ENCODE results near the gene ZC3H7B. TPM values are rescaled to one million over a fixed set of nuclear protein-coding genes. Genes with fewer than 3 reads are reported as not detected.
A peak's percentile ranks its signal among the peaks of the same experiment; 100 is the strongest.

ZC3H7B gene
- total RNA-seq, 2 experiments from 2014 or later, result 41.7 to 42.1 TPM

DNA sequence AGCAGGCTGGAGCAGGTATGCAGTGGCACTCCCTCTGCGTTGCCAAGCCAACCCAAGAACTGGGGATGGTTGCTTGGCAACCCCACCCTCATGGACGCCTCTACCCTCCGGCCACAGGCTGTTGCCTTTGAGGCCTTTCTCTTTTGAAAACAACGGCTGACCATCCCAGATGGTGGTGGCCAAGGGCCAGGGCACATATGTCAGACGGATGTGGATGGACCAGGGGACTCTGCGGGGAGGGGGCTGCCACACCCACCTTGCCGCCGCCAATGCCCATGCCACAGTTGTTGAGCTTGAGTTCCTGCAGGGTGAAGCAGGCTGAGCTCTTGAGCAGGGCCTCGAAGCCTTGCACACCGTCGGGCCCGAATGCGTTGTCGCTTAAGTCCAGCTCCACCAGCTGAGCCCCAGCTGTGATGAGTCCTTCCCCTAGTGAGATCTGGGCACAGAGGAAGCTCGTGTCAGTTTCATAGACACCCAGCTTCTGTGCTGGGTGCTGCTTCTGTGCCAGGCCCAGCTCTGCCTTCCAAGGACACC is 36.9 kb upstream of the ZC3H7B start:
- Mint-ChIP-seq H3K27me3 (no peaks in the 10 kb centered on the region), H3K4me1 (peaks cover 1% of the 10 kb centered on the region), H3K4me3 (no peak overlapping the region), H3K27ac (no peak overlapping the region), H3K9me3 (no peaks in the 10 kb centered on the region), H3K36me3 (ENCODE audit: low read depth) (peaks cover 76% of the 10 kb centered on the region)
- ChIA-PET POLR2A (interaction anchor here (1.0 to 2.4 kb wide), 3 partner anchors 11 to 39 kb away, joined by 3 to 11 read pairs (median 7); partner anchors contain the start of gene RANGAP1), CTCF (interaction anchor here (1.2 kb wide), 1 partner anchor 26 kb away, joined by 3 read pairs; no protein-coding TSS in a partner anchor)
- no peak for DNase-seq

DNA sequence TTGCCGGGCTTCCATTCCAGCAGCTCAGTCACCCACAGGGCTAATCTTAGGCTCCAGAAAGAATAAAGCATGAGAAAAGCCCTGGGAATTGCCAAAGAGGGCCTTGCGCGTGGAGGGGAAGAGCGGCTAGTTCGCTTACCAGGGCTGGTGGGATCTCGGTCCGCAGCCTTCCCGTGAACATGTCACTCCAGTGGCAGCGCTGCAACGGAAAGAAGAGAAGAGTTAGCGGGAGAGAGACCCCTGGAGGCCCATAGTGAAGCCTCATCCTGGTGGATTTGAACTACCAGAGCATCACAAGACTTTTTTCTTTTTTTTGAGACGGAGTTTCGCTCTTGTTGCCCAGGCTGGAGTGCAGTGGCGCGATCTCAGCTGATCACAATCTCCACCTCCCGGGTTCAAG is 33.4 kb upstream of the ZC3H7B start:
- DNase-seq, result no peak
- Mint-ChIP-seq H3K27ac (no peak overlapping the region), H3K4me1 (peaks cover 1% of the 10 kb centered on the region), H3K27me3 (no peaks in the 10 kb centered on the region), H3K36me3 (ENCODE audit: low read depth) (peaks cover 70% of the 10 kb centered on the region), H3K9me3 (no peaks in the 10 kb centered on the region), H3K4me3 (no peak overlapping the region)
- CTCF ChIA-PET, result no interaction called here
- POLR2A ChIA-PET, result no interaction called here

DNA sequence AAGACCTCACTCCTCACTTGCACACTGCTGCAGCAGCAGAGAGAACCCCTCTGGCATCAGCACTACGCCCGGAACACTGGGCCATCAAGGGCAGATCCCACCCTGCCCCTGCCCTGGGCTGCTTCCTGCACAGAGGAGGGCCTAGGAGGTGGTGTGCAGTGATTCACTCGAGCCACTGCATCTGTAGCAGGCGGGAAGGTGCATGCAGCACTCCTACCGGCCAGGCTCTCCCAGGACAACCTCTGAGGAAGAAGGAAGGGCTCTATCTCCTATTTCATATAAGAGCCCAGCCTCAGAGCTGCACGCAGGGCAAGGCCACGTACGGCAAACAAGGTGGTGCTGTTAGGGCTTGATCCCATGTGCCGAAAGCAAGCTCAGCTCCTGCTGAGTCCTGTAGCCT is 29.5 kb upstream of the ZC3H7B start:
- H3K4me1 Mint-ChIP-seq, result no peaks in the 10 kb centered on the region
- H3K27ac Mint-ChIP-seq, result no peak overlapping the region
- POLR2A ChIA-PET, result no interaction called here
- H3K27me3 Mint-ChIP-seq, result no peaks in the 10 kb centered on the region
- no peak overlapping the region for H3K4me3 Mint-ChIP-seq
- CTCF ChIA-PET, result interaction anchor here (1.3 kb wide), 1 partner anchor 34 kb away, joined by 3 read pairs; no protein-coding TSS in a partner anchor
- H3K9me3 Mint-ChIP-seq, result no peaks in the 10 kb centered on the region
- peaks cover 67% of the 10 kb centered on the region for H3K36me3 Mint-ChIP-seq (ENCODE audit: low read depth)
- DNase-seq, result no peak

DNA sequence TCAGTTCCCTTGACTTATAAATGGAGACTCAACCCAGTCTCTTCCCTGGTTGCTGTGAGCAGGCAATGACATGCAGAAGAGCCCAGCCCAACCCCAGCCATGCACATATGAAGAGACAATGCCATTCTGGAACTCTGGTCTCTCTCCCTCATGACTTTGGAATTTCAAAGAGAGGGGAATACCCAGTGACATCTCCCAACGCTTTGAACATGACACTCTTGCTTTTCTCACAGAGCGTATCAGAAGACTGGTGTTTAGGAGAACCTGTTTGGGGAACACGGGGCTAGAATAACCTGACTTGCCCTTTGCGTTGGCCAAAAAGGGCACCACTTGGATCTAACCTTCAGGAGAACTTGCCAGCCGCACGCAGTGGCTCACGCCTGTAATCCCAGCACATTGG is 28.2 kb upstream of the ZC3H7B start:
- Mint-ChIP-seq H3K9me3 (no peaks in the 10 kb centered on the region), H3K36me3 (ENCODE audit: low read depth) (peaks cover 69% of the 10 kb centered on the region), H3K4me3 (no peak overlapping the region), H3K27me3 (no peaks in the 10 kb centered on the region), H3K4me1 (no peaks in the 10 kb centered on the region), H3K27ac (no peak overlapping the region)
- CTCF ChIA-PET, result no interaction called here
- DNase-seq, result no peak
- POLR2A ChIA-PET, result no interaction called here

DNA sequence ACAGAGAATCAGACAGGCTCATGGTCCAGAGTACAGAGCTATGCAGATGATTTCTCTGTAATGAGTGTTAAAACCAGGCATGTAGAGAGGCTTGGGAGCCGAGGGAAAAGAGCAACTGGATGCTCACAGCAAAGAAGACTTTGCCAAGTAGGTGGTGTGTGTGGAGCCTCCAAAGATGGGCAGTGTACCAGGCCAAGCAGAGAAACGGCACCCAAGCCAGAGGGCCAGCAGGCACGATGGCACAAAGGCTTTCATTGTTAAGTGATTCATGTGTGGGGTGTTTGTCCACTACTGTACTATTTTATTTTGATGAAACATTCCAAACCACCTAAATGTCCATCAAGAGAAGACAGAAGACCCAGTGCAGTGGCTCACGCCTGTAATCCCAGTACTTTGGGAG is 26.5 kb upstream of the ZC3H7B start:
- H3K36me3 Mint-ChIP-seq (ENCODE audit: low read depth), result peaks cover 69% of the 10 kb centered on the region
- ChIA-PET CTCF (no interaction called here), POLR2A (interaction anchor here (0.9 to 3.4 kb wide), 3 partner anchors 10 to 11 kb away, joined by 4 to 11 read pairs (median 5); partner anchors contain the start of gene RANGAP1)
- no peak overlapping the region for H3K4me3 Mint-ChIP-seq
- DNase-seq, result no peak
- H3K4me1 Mint-ChIP-seq, result no peaks in the 10 kb centered on the region
- H3K27me3 Mint-ChIP-seq, result no peaks in the 10 kb centered on the region
- H3K27ac Mint-ChIP-seq, result no peak overlapping the region
- H3K9me3 Mint-ChIP-seq, result no peaks in the 10 kb centered on the region

DNA sequence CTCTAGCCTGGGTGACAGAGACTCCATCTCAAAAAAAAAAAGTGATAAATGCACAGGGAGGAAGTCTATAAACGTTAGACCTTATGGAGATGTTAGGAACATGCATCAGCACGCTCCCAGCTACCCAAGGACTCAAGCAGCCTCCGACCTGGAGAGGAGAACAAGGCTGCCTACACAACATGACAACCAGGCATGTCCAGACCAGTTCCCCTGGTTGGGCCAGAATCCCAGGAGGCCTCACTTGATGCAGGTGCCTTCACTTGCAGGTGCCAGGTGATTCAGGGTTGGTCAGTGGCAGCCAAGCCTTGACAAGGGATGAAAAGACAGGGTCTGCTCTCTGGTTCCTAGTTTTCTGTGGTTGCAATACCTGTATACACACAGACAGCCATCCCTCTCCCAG is 21.3 kb upstream of the ZC3H7B start:
- no peak overlapping the region for H3K27ac Mint-ChIP-seq
- H3K9me3 Mint-ChIP-seq, result no peaks in the 10 kb centered on the region
- no peaks in the 10 kb centered on the region for H3K27me3 Mint-ChIP-seq
- ChIA-PET CTCF (no interaction called here), POLR2A (no interaction called here)
- no peak overlapping the region for H3K4me3 Mint-ChIP-seq
- peaks cover 64% of the 10 kb centered on the region for H3K36me3 Mint-ChIP-seq (ENCODE audit: low read depth)
- DNase-seq, result no peak
- peaks cover 29% of the 10 kb centered on the region for H3K4me1 Mint-ChIP-seq

DNA sequence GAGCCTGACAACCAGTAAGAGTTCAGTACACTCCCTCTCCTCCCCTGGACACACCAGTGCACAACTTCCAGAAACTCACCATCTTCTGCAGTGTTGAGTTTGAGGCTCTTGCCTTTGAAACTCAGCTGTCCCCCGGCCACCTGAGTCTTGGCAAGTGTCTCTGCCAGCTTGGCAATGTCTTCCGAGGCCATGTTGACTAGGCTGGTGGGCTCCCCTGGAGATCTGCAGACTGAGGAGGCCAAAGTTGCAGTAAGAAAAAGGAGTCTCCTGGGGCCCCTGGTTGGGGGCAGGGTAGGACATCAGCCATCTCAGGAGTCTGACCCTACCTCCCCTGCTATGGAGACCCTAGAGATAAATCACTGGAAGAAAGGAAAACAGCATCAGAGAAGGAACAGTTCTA is 20.5 kb upstream of the ZC3H7B start:
- ChIA-PET POLR2A (no interaction called here), CTCF (interaction anchor here (0.7 kb wide), 1 partner anchor 306 kb away, joined by 3 read pairs; no protein-coding TSS in a partner anchor)
- Mint-ChIP-seq H3K9me3 (no peaks in the 10 kb centered on the region), H3K27me3 (no peaks in the 10 kb centered on the region), H3K27ac (no peak overlapping the region), H3K36me3 (ENCODE audit: low read depth) (peaks cover 64% of the 10 kb centered on the region), H3K4me1 (peaks cover 31% of the 10 kb centered on the region), H3K4me3 (no peak overlapping the region)
- DNase-seq, result no peak

DNA sequence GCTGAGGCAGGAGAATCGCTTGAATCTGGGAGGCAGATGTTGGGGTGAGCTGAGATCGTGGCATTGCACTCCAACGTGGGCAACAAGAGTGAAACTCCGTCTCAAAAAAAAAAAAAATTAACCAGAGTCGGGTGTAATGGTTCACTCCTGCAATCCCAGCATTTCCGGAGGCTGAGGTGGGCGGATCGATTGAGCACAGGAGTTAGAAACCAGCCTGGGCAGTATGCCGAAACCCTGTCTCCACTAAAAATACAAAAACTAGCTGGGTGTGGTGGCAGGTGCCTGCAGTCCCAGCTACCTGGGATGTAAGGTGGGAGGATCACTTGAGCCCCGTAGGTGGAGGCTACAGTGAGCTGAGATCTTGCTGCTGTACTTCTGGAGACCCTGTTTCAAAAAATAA is 16.9 kb upstream of the ZC3H7B start:
- Mint-ChIP-seq H3K4me3 (peak overlapping the region; percentile 94), H3K4me1 (peaks cover 46% of the 10 kb centered on the region), H3K36me3 (ENCODE audit: low read depth) (peaks cover 35% of the 10 kb centered on the region), H3K27ac (peak overlapping the region; percentile 99), H3K9me3 (no peaks in the 10 kb centered on the region), H3K27me3 (no peaks in the 10 kb centered on the region)
- DNase-seq, result no peak
- CTCF ChIA-PET, result interaction anchor here (0.7 to 1.4 kb wide), 3 partner anchors 17 to 362 kb away, joined by 3 to 4 read pairs (median 4); partner anchors contain the start of gene ZC3H7B
- POLR2A ChIA-PET, result interaction anchor here (0.6 to 6.8 kb wide), 9 partner anchors 10 to 333 kb away, joined by 3 to 117 read pairs (median 5); partner anchors contain the start of genes RBX1, TOB2 and ZC3H7B

DNA sequence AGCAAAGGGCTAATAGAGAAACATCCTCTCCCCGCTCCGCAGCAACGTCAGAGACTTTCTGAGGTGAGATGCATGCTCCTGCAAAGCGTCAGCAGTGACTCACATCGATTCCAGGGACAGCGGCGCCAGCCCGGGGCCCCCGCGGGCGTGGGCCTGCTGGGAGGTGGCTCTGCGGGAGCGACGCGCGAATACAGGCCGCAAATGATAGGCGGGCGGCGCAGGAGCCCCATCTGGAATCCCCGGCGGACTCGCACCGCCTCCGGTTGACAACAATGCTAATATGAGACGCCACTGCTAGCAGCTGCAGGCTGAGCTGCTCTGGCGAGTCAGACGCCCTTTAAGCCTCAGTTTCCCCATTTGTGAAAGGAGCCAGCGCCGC is 15.9 kb upstream of the ZC3H7B start:
- ChIA-PET CTCF (interaction anchor here (1.1 to 2.2 kb wide), 2 partner anchors 19 to 48 kb away, joined by 3 to 10 read pairs; no protein-coding TSS in a partner anchor), POLR2A (interaction anchor here (0.8 to 6.8 kb wide), 22 partner anchors 11 to 805 kb away, joined by 3 to 117 read pairs (median 6); partner anchors contain the start of genes DESI1, NDUFA6, RBX1 and ST13)
- no peaks in the 10 kb centered on the region for H3K9me3 Mint-ChIP-seq
- no peaks in the 10 kb centered on the region for H3K27me3 Mint-ChIP-seq
- peaks cover 46% of the 10 kb centered on the region for H3K4me1 Mint-ChIP-seq
- peaks cover 28% of the 10 kb centered on the region for H3K36me3 Mint-ChIP-seq (ENCODE audit: low read depth)
- H3K27ac Mint-ChIP-seq, result peak overlapping the region; percentile 99
- H3K4me3 Mint-ChIP-seq, result peak overlapping the region; percentile 94
- DNase-seq, result peak; percentile 89

DNA sequence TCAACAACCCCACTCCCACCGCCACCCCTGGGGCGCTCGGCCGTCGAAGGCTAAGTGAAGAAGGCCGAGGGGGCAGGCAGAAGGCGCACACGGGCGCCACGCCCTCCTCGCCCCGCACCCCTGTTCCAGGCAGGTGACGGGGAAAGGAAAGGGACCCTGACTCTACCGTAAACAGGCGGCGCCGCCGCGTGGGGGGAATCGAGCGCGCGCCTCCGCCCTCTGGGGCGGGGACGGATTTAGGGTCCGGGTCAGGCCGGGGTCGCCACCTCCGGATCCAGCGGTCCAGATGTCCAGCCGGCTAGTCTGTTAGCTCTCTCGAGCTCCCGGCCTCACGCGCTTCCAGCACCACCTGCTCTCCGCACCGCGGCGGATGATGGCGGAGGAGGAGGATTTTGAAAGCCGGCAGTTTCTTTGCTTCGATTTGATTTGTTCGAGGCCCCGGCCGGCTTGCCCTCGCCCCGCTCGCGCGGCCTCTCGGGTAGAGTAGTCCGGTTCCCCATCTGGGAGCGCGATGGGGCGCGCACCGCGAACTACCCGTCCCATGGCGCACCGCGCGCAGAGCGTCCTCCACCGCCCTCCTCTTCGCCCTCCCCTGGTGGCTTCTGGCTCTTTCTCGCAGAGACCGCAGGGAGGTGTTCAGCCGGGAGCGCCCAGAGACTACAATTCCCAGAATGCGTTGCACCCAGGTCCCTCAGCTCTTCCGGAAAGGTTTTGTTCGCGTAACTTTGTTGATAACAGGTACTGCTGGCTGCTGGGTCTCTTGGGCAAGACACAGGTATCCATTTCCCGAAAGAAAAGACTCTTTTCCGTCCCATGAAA is 15.3 kb upstream of the ZC3H7B start, which contains the start of gene RANGAP1:
Gene RANGAP1, minus strand, starts transcription at position 368 of the 819 bp plus-strand sequence. CDS start 5,143 bp downstream, outside the sequence.
- Mint-ChIP-seq H3K4me3 (peak within 1 kb of the TSS; percentile 94), H3K36me3 (ENCODE audit: low read depth) (peaks cover 22% of the 10 kb centered on the region), H3K27ac (peak within 1 kb of the TSS; percentile 99), H3K9me3 (no peaks in the 10 kb centered on the region), H3K27me3 (no peaks in the 10 kb centered on the region), H3K4me1 (peaks cover 41% of the 10 kb centered on the region)
- ChIA-PET CTCF (interaction anchor here (0.9 to 2.5 kb wide), 4 partner anchors 15 to 48 kb away, joined by 3 to 11 read pairs (median 6); partner anchors contain the start of gene ZC3H7B), POLR2A (interaction anchor here (0.6 to 6.8 kb wide), 28 partner anchors 11 to 804 kb away, joined by 3 to 117 read pairs (median 6); partner anchors contain the start of genes ACO2, DESI1, MRTFA and NDUFA6)
- peak; percentile 99 for DNase-seq

DNA sequence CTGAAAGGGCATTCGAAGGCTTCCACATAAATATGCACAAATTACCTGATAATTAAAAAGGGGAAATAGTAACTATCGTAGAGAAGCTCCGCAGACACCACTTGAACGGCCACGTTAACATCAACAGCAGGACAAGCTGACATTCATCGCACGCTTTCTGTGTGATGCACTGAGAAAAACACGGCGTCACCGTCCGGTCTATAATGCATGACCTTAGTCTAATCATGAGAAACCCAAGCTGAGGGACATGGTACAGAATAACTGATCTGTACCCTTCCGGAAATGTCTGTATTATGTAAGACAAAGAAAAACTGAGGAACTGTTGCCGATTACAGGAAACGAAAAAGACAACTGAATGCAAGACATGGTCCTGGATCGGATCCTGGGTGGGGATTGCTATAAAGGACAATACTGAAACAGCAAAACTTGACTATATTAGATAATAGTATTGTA is 14.7 kb upstream of the ZC3H7B start:
- H3K27ac Mint-ChIP-seq, result peak overlapping the region; percentile 99
- DNase-seq, result peak; percentile 60
- peaks cover 22% of the 10 kb centered on the region for H3K36me3 Mint-ChIP-seq (ENCODE audit: low read depth)
- H3K4me1 Mint-ChIP-seq, result peaks cover 38% of the 10 kb centered on the region
- no peaks in the 10 kb centered on the region for H3K27me3 Mint-ChIP-seq
- no peaks in the 10 kb centered on the region for H3K9me3 Mint-ChIP-seq
- H3K4me3 Mint-ChIP-seq, result peak overlapping the region; percentile 94
- CTCF ChIA-PET, result interaction anchor here (0.9 to 2.5 kb wide), 4 partner anchors 15 to 49 kb away, joined by 3 to 11 read pairs (median 6); partner anchors contain the start of gene ZC3H7B
- POLR2A ChIA-PET, result interaction anchor here (0.6 to 6.8 kb wide), 24 partner anchors 10 to 804 kb away, joined by 3 to 117 read pairs (median 6); partner anchors contain the start of genes ACO2, DESI1, MRTFA and NDUFA6

DNA sequence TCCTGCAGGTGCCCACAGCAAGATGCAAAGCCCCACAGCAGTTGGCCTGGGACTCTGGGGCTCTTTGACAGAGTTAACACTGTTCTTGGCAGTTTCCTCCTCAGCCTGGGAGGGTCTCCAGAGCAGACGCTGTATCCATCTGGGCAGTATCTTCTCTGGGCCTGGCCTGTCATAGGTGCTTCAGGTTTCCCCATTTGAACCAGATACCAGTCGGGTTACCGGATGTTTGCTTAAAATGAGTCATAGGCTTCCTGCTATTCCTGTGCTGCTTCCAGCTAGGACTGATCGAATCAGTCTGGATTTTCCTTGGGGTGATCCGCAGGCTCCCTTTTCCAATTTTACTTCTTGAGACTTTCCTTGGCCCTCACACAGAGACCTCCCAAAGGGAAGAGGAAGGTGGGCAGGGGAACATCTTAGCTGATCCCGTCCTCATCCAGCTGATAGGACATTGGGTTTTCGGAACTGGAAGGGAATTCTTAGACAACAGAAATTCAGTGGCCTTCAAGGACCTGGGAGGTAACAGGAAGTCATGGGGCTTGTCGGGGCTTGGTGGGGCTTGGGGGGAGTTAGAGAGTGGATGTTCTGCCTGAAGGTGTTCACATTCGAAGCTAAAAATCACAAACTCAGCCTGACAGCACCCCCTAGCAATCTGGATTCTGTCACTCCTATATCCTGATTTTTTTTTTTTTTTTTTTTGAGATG is 12.9 kb upstream of the ZC3H7B start:
- no peaks in the 10 kb centered on the region for H3K27me3 Mint-ChIP-seq
- POLR2A ChIA-PET, result interaction anchor here (1.3 to 6.8 kb wide), 2 partner anchors 15 to 180 kb away, joined by 5 to 117 read pairs; partner anchors contain the start of genes ACO2, PHF5A and ZC3H7B
- CTCF ChIA-PET, result interaction anchor here (0.7 to 2.5 kb wide), 3 partner anchors 13 to 340 kb away, joined by 3 to 11 read pairs (median 3); partner anchors contain the start of gene ZC3H7B

More for the DNA sequence above, 12.9 kb upstream of the ZC3H7B start:
- DNase-seq, result no peak
- Mint-ChIP-seq H3K4me3 (peak overlapping the region; percentile 26), H3K27ac (peak overlapping the region; percentile 68), H3K9me3 (no peaks in the 10 kb centered on the region), H3K4me1 (peaks cover 31% of the 10 kb centered on the region), H3K36me3 (ENCODE audit: low read depth) (peaks cover 14% of the 10 kb centered on the region)
